Esophagus muscularis mucosa (tissue), 4 donors: Measurements from ENCODE around the gene CDC42EP4.

Experiments
- CTCF ChIP-seq, 3 experiments: fragments of 200-600 bp in 2 of 3; fragments of 450-650 bp in 1 of 3; sonication (generic) in 2 of 3; IDR thresholded peaks; one replicate each; pipeline ENCODE4 v1.5.1; 2017 to 2019; ENCODE audit warnings: antibody characterized with exemption in 3 of 3, mild to moderate bottlenecking in 2 of 3, moderate library complexity in 1 of 3
- EP300 ChIP-seq: sonication (generic); formaldehyde crosslinking; IDR thresholded peaks from one replicate; pipeline ENCODE4 v1.6.1; 2017; ENCODE audit warnings: antibody characterized with exemption
- POLR2A ChIP-seq: fragments of 450-650 bp; IDR thresholded peaks from one replicate; pipeline ENCODE4 v1.6.1; 2017; ENCODE audit warnings: antibody characterized with exemption, moderate library complexity, mild to moderate bottlenecking, low read depth
- POLR2AphosphoS5 ChIP-seq, 2 donors: sonication (generic); formaldehyde crosslinking; IDR thresholded peaks; one replicate each; pipeline ENCODE4 v1.6.1; 2017; ENCODE audit warnings: antibody characterized with exemption in 2 of 2

- TF ChIP-seq EP300 (no peak), POLR2A (no peak), CTCF (IDR thresholded peaks at IDR 0.05) (no peak), POLR2AphosphoS5 (IDR thresholded peaks at IDR 0.05) (no peak)
Observed at GRCh38 chr17:73285916-73286862, 25.6 kb downstream of the CDC42EP4 start.
